K562 (cell line): ENCODE data around the gene OTULIN. TPM values are rescaled to one million over a fixed set of nuclear protein-coding genes. Genes with fewer than 3 reads are reported as not detected.

Experiments used
- ATAC-seq: fragments of 200-7000 bp; cut with Tn5 transposase; 3 replicates; pipeline ENCODE4 v1.9.1; 2020; ENCODE audit warnings: moderate library complexity
- BruUV-seq: library from RNA; stranded (reverse); fragments of 400-500 nt; replicated peaks from 2 replicates; lab custom pipeline; 2021; lab: Mats Ljungman, UMichigan
- CTCF ChIA-PET: fragments of 300-600 bp; formaldehyde crosslinking; extraction: SDS; loops from one replicate; lab custom pipeline; 2021; ENCODE audit warnings: low intra/inter-chr PET ratio; lab: Yijun Ruan, JAX
- POLR2A ChIA-PET: fragments of 300-600, 350-650 bp; sonication (Branson Sonifier 250); formaldehyde crosslinking; extraction: SDS; loops from one replicate; lab custom pipeline; 2021; ENCODE audit warnings: antibody characterized with exemption, inconsistent platforms; lab: Yijun Ruan, JAX
- DNase-seq, 4 experiments: peaks; one replicate each; pipeline versions ENCODE4 v3.0.0 to v3.0.0-alpha.2; 2011 to 2018; ENCODE audit warnings: low spot score in 3 of 4, mixed read lengths in 3 of 4; ENCODE audit errors: extremely low read depth in 1 of 4
- FAIRE-seq: peaks from 2 replicates; lab custom pipeline; 2011; peaks lifted over from hg19 to GRCh38; lab: Jason Lieb, UNC
- H2AFZ ChIP-seq: 2 replicates; pipeline ENCODE4 v1.6.0; 2011; ENCODE audit warnings: low read depth, low read length, control low read depth, inconsistent platforms
- H3K27ac ChIP-seq: fragments of 200-600 bp; 3 replicates; pipeline ENCODE4 v1.8.0; 2011; ENCODE audit warnings: low read depth, mild to moderate bottlenecking, control low read depth, inconsistent platforms, low read length, moderate library complexity, mixed read lengths; ENCODE audit errors: extremely low read depth
- H3K27me3 ChIP-seq, 2 experiments: fragments of 300-600 bp in 1 of 2; 2 replicates in 1 of 2; 3 replicates in 1 of 2; pipeline versions ENCODE4 v1.6.0 to v1.8.0; 2011; ENCODE audit warnings: inconsistent platforms in 2 of 2, low read length in 2 of 2, mild to moderate bottlenecking in 1 of 2, mixed read lengths in 1 of 2, moderate library complexity in 1 of 2; ENCODE audit not compliant: control insufficient read depth in 2 of 2, insufficient read depth in 2 of 2
- H3K36me3 ChIP-seq: fragments of 300-600 bp; 3 replicates; pipeline ENCODE4 v1.8.0; 2011; ENCODE audit warnings: mild to moderate bottlenecking, low read length, inconsistent platforms; ENCODE audit not compliant: control insufficient read depth, insufficient read depth
- H3K4me1 ChIP-seq, 2 experiments: fragments of 200-600 bp in 1 of 2; replicated peaks in 1 of 2; 2 replicates in 1 of 2; 3 replicates in 1 of 2; pipeline versions ENCODE4 v1.5.1 to v1.8.0; 2011; ENCODE audit warnings: inconsistent platforms in 2 of 2, low read length in 2 of 2, mild to moderate bottlenecking in 1 of 2, mixed read lengths in 1 of 2, moderate library complexity in 1 of 2; ENCODE audit not compliant: control insufficient read depth in 2 of 2, insufficient read depth in 2 of 2
- H3K4me2 ChIP-seq: 2 replicates; pipeline ENCODE4 v1.6.1; 2011; ENCODE audit warnings: low read length, control low read depth, inconsistent platforms, mixed read lengths; ENCODE audit not compliant: insufficient read depth
- H3K4me3 ChIP-seq: fragments of 200-600 bp; sonication (generic), shearing (Covaris generic); 2 replicates; pipeline ENCODE4 v1.5.1; 2016; ENCODE audit warnings: control low read depth, inconsistent platforms
- H3K79me2 ChIP-seq: fragments of 200-600 bp; 3 replicates; pipeline ENCODE4 v1.8.0; 2011; ENCODE audit warnings: low read length, inconsistent platforms; ENCODE audit not compliant: control insufficient read depth, insufficient read depth
- H3K9ac ChIP-seq, 2 experiments: 2 replicates each; pipeline versions ENCODE4 v1.6.0 to v1.6.1; 2011; ENCODE audit warnings: low read depth in 2 of 2, low read length in 2 of 2, control low read depth in 1 of 2, inconsistent platforms in 1 of 2, mild to moderate bottlenecking in 1 of 2, mixed read lengths in 1 of 2; ENCODE audit not compliant: insufficient read depth in 1 of 2
- H3K9me1 ChIP-seq: one replicate; pipeline ENCODE4 v1.6.0; 2011; ENCODE audit warnings: inconsistent platforms, mild to moderate bottlenecking, low read length, moderate library complexity; ENCODE audit not compliant: control insufficient read depth, insufficient read depth
- H3K9me3 ChIP-seq: replicated peaks from 2 replicates; pipeline ENCODE4 v1.5.1; 2011; ENCODE audit warnings: low read depth, low read length, inconsistent platforms; ENCODE audit not compliant: control insufficient read depth, insufficient read depth
- H4K20me1 ChIP-seq: replicated peaks from 2 replicates; pipeline ENCODE4 v1.6.1; 2011; ENCODE audit warnings: low read length, inconsistent platforms, mixed read lengths; ENCODE audit not compliant: control insufficient read depth, insufficient read depth
- ADNP ChIP-seq: fragments of 200-800 bp; sonication (Bioruptor generic); IDR thresholded peaks from 2 replicates; pipeline ENCODE4 v1.6.1; 2016; ENCODE audit warnings: missing genetic modification characterization, missing compliant biosample characterization
- CC2D1A ChIP-seq: fragments of 450-650 bp; IDR thresholded peaks from 2 replicates; pipeline ENCODE4 v1.6.1; 2017; ENCODE audit warnings: mild to moderate bottlenecking
- CLOCK ChIP-seq: fragments of 250-450 bp; sonication (Bioruptor Pico); IDR thresholded peaks from 2 replicates; pipeline ENCODE4 v1.4.0; 2020; ENCODE audit warnings: mild to moderate bottlenecking, moderate library complexity, borderline replicate concordance
- HCFC1 ChIP-seq: IDR thresholded peaks from 2 replicates; pipeline ENCODE4 v1.6.1; 2012; ENCODE audit warnings: low read depth, low read length, improper control_type of control experiment
- NRF1 ChIP-seq, 2 experiments: fragments of 450-650 bp; IDR thresholded peaks in 1 of 2; conservative IDR thresholded peaks in 1 of 2; 2 replicates each; pipeline ENCODE4 v1.6.1; 2014; ENCODE audit warnings: mild to moderate bottlenecking in 2 of 2
- RREB1 ChIP-seq: fragments of 250-450 bp; sonication (Bioruptor Pico); IDR thresholded peaks from 2 replicates; pipeline ENCODE4 v1.4.0; 2020
- ZNF354B ChIP-seq: fragments of 250-450 bp; sonication (Bioruptor Pico); IDR thresholded peaks from 2 replicates; pipeline ENCODE4 v1.4.0; 2020
- WGBS: fragments of 100-300 bp; shearing (Covaris generic); methylation state at CpG from one replicate; pipeline ENCODE4 v1.1.6; 2016; ENCODE audit warnings: low coverage, mixed read lengths; ENCODE audit not compliant: insufficient coverage; ENCODE audit errors: missing lambda C conversion rate; 5-methylcytosine and 5-hydroxymethylcytosine counted together
- in situ Hi-C: fragments of 300-500 bp; cut with MboI; formaldehyde crosslinking; loops from 4 replicates; pipeline ENCODE4 v1.15.0; 2018; ENCODE audit warnings: inconsistent platforms, mixed read lengths
- intact Hi-C: fragments of 100-400 bp; cut with micrococcal nuclease; formaldehyde crosslinking; loops from 2 replicates; pipeline ENCODE4 v1.14.2; 2022
- polyA plus RNA-seq, 8 experiments: library from polyadenylated mRNA; depleted of rRNA in 4 of 8; stranded (reverse) in 5 of 8; unstranded in 3 of 8; fragments of >200 nt; fragmentation: Nextera tagmentation in 2 of 8; fragmentation: Illumina TruSeq in 1 of 8; extraction: Ambion mirVana in 2 of 8; extraction: Trizol in 1 of 8; gene quantifications; 2 replicates each; pipeline versions ENCODE4 v1.2.1 to v1.2.3, GENCODE V29; 2011 to 2014; ENCODE audit warnings: inconsistent platforms in 1 of 8, missing spikeins in 1 of 8
- total RNA-seq, 7 experiments: library from RNA; depleted of rRNA in 6 of 7; stranded (reverse); fragments of >200 nt in 6 of 7; fragmentation: Illumina TruSeq in 2 of 7; extraction: Trizol in 2 of 7; gene quantifications; 2 replicates each; pipeline versions ENCODE4 v1.2.1 to v1.2.3, GENCODE V29; 2011 to 2021; ENCODE audit warnings: low replicate concordance in 1 of 7

The OTULIN gene
- total and polyA plus RNA-seq, 9 of the 15 experiments (the other 6 are each of a cell fraction or from before 2014, with no cell fraction given): 3.3 to 33.6 (median 20.1) TPM

GRCh38 chr5:14733661-14734060 is 69.1 kb downstream of the OTULIN start:
- POLR2A ChIA-PET: interaction anchor here (1.3 to 1.5 kb wide), 3 partner anchors 28 to 57 kb away, joined by 3 to 5 read pairs (median 4); no protein-coding TSS in a partner anchor
- Histone ChIP-seq H4K20me1 (no peaks in the 10 kb centered on the region), H3K9me1 (no peaks in the 10 kb centered on the region), H3K9ac (no peak overlapping the region), H3K27me3 (peaks cover 18 to 52% of the 10 kb centered on the region in 2 experiments; a peak in 4 of 5 replicates), H3K4me2 (no peak overlapping the region), H3K4me1 (peaks cover 0 to 6% of the 10 kb centered on the region in 2 experiments; a peak in 1 of 5 replicates), H3K27ac (no peak overlapping the region), H3K4me3 (no peak overlapping the region), H2AFZ (no peak overlapping the region), H3K36me3 (no peaks in the 10 kb centered on the region), H3K9me3 (no peaks in the 10 kb centered on the region), H3K79me2 (no peaks in the 10 kb centered on the region)
- FAIRE-seq: no peak
- CTCF ChIA-PET: no interaction called here
- intact Hi-C loops (no loop called here), in situ Hi-C loops (loop anchor here (5.0 kb wide), 1 partner anchor 269 kb away; no protein-coding TSS in a partner anchor)
- no TSS peak for BruUV-seq
- no peak for DNase-seq
- WGBS: 33% methylated on average over 16 of the region's 16 CpGs
- TF ChIP-seq HCFC1: no peak
- no peak for TF ChIP-seq CLOCK (CRISPR knock-in tag)
- TF ChIP-seq ADNP: no peak
- TF ChIP-seq RREB1 (CRISPR knock-in tag): no peak
- no peak for TF ChIP-seq CC2D1A
- peak; percentile 68 to 74 for TF ChIP-seq NRF1 (conservative IDR thresholded peaks at IDR 0.05 in 1 of 2, IDR thresholded peaks at IDR 0.05 in 1 of 2)
- no peak for TF ChIP-seq ZNF354B (CRISPR knock-in tag)
- ATAC-seq: peak; percentile 35; the same call in 2 of the 3 replicates
